ENCODE data around the gene USP48.

- TF ChIP-seq REST (IDR thresholded peaks at IDR 0.05; ENCODE audit: low read depth) (no peak), EP300 (IDR thresholded peaks at IDR 0.05; ENCODE audit: borderline replicate concordance) (no peak), YY1 (IDR thresholded peaks at IDR 0.05; ENCODE audit: low read depth) (no peak), RAD21 (IDR thresholded peaks at IDR 0.05; ENCODE audit: low read depth) (no peak), FOXM1 (IDR thresholded peaks at IDR 0.05; ENCODE audit: borderline replicate concordance, low read depth) (no peak), TAF1 (IDR thresholded peaks at IDR 0.05; ENCODE audit: low read depth) (no peak), CREB1 (IDR thresholded peaks at IDR 0.05; ENCODE audit: low read depth) (no peak), MAX (IDR thresholded peaks at IDR 0.05) (no peak), USF1 (IDR thresholded peaks at IDR 0.05) (no peak), TCF12 (IDR thresholded peaks at IDR 0.05; ENCODE audit: low read depth) (no peak), CEBPB (IDR thresholded peaks at IDR 0.05) (no peak)
Measured at GRCh38 chr1:21654209-21654608, 128.7 kb downstream of the USP48 start.

All from Ishikawa (cell line).